ENCODE results near the gene RWDD2A. TPM values are rescaled to one million over a fixed set of nuclear protein-coding genes. Genes with fewer than 3 reads are reported as not detected.

The RWDD2A gene
- total RNA-seq (2022) (3.2 and 4.0 TPM in 2 replicates), Bru-seq, nascent RNA (percentile 54 among the genes with signal in this experiment), BruChase-seq, experiment 1, labeled RNA remaining after a 6-hour chase (percentile 56 among the genes with signal in this experiment), BruChase-seq, experiment 2, labeled RNA remaining after a 2-hour chase (percentile 71 among the genes with signal in this experiment)
- long read RNA-seq, transcript RWDD2A-201 (3 exons, 3,744 nt) = major isoform, 5 of 12 reads
- long read RNA-seq, partial matches to known transcripts = 1 of 12 reads
- long read RNA-seq, other reads (novel, unspliced or antisense) = 6 of 12 reads

GRCh38 chr6:83192871-83193746 lies at the start of gene RWDD2A, which contains the start of gene PGM3:
Gene RWDD2A, plus strand, starts transcription at chr6:83193357. Its CDS starts 1,095 bp downstream, at chr6:83194452.
Gene PGM3, minus strand, starts transcription at chr6:83193265. Its CDS starts 2,253 bp downstream, at chr6:83191012.
- Mint-ChIP-seq H3K27ac (ENCODE audit: unreplicated experiment) (peak within 1 kb of the TSS; percentile 94), H3K36me3 (ENCODE audit: insufficient read depth, unreplicated experiment) (peaks cover 40% of the 10 kb centered on the region), H3K9me3 (ENCODE audit: low read depth, unreplicated experiment) (no peaks in the 10 kb centered on the region), H3K4me1 (ENCODE audit: low read depth, unreplicated experiment) (no peaks in the 10 kb centered on the region), H3K4me3 (ENCODE audit: low read depth, unreplicated experiment) (peak within 1 kb of the TSS; percentile 99), H3K27me3 (ENCODE audit: unreplicated experiment) (no peaks in the 10 kb centered on the region)
- CTCF ChIA-PET = no interaction called here
- peak; percentile 91 for DNase-seq
- intact Hi-C loops (cut with micrococcal nuclease; ENCODE audit: unreplicated experiment) = loop anchor here (5.0 kb wide), 2 partner anchors 121 to 946 kb away; partner anchors contain the start of gene IBTK
- TF ChIP-seq CTCF (IDR thresholded peaks at IDR 0.05; ENCODE audit: unreplicated experiment) = no peak
- no TSS peak for BruUV-seq (replicated peaks)

GRCh38 chr6:83151114-83151513 lies 42.0 kb upstream of the RWDD2A start:
- no peaks in the 10 kb centered on the region for H3K36me3 Mint-ChIP-seq (ENCODE audit: insufficient read depth, unreplicated experiment)
- no peak overlapping the region for H3K4me3 Mint-ChIP-seq (ENCODE audit: low read depth, unreplicated experiment)
- H3K4me1 Mint-ChIP-seq (ENCODE audit: low read depth, unreplicated experiment) = no peaks in the 10 kb centered on the region
- CTCF ChIA-PET = no interaction called here
- no peak for TF ChIP-seq CTCF (IDR thresholded peaks at IDR 0.05; ENCODE audit: unreplicated experiment)
- no TSS peak for BruUV-seq (replicated peaks)
- H3K27me3 Mint-ChIP-seq (ENCODE audit: unreplicated experiment) = no peaks in the 10 kb centered on the region
- H3K9me3 Mint-ChIP-seq (ENCODE audit: low read depth, unreplicated experiment) = no peaks in the 10 kb centered on the region
- intact Hi-C loops (cut with micrococcal nuclease; ENCODE audit: unreplicated experiment) = no loop called here
- no peak for DNase-seq
- no peak overlapping the region for H3K27ac Mint-ChIP-seq (ENCODE audit: unreplicated experiment)

GRCh38 chr6:83152913-83153312 lies 40.2 kb upstream of the RWDD2A start:
- no peak for DNase-seq
- no TSS peak for BruUV-seq (replicated peaks)
- Mint-ChIP-seq H3K4me1 (ENCODE audit: low read depth, unreplicated experiment) (no peaks in the 10 kb centered on the region), H3K27me3 (ENCODE audit: unreplicated experiment) (no peaks in the 10 kb centered on the region), H3K36me3 (ENCODE audit: insufficient read depth, unreplicated experiment) (no peaks in the 10 kb centered on the region), H3K4me3 (ENCODE audit: low read depth, unreplicated experiment) (no peak overlapping the region), H3K9me3 (ENCODE audit: low read depth, unreplicated experiment) (no peaks in the 10 kb centered on the region), H3K27ac (ENCODE audit: unreplicated experiment) (no peak overlapping the region)
- CTCF ChIA-PET = no interaction called here
- intact Hi-C loops (cut with micrococcal nuclease; ENCODE audit: unreplicated experiment) = no loop called here
- TF ChIP-seq CTCF (IDR thresholded peaks at IDR 0.05; ENCODE audit: unreplicated experiment) = no peak

GRCh38 chr6:83153883-83154521 lies 39.2 kb upstream of the RWDD2A start:
- no peak for TF ChIP-seq CTCF (IDR thresholded peaks at IDR 0.05; ENCODE audit: unreplicated experiment)
- DNase-seq = no peak
- H3K9me3 Mint-ChIP-seq (ENCODE audit: low read depth, unreplicated experiment) = no peaks in the 10 kb centered on the region
- intact Hi-C loops (cut with micrococcal nuclease; ENCODE audit: unreplicated experiment) = no loop called here
- H3K4me1 Mint-ChIP-seq (ENCODE audit: low read depth, unreplicated experiment) = no peaks in the 10 kb centered on the region
- BruUV-seq (replicated peaks) = no TSS peak
- no peaks in the 10 kb centered on the region for H3K36me3 Mint-ChIP-seq (ENCODE audit: insufficient read depth, unreplicated experiment)
- no peak overlapping the region for H3K27ac Mint-ChIP-seq (ENCODE audit: unreplicated experiment)
- CTCF ChIA-PET = no interaction called here
- H3K27me3 Mint-ChIP-seq (ENCODE audit: unreplicated experiment) = no peaks in the 10 kb centered on the region
- H3K4me3 Mint-ChIP-seq (ENCODE audit: low read depth, unreplicated experiment) = no peak overlapping the region
